ENCODE results near the gene TMSB15A. TPM values are rescaled to one million over a fixed set of nuclear protein-coding genes. Genes with fewer than 3 reads are reported as not detected.
"Not testable (repeated sequence)": the region's sequence is repeated elsewhere in the genome, so short reads cannot be mapped to it uniquely, and the experiment has no call there.

The TMSB15A gene
- total RNA-seq, 1 experiment from 2014 or later = 17.0 TPM

DNA sequence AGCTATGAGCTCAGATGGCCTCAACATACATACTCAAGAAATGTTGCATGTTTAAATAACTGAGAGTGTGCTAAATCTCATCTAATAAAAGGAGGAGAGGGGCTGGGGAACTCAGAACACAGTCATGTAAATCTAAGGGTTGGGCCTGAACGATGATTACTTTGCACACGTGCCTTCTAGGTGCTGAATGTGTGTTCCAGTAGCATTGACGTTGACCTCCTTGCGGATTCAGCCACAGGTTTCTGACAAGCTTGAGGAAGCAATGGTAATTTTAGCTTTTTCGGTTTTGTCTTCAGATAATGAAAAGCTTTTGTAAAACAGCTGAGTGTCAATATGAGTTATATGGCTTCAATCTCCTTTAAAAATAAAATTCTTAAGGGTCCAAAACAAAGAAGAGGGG, 29.6 kb upstream of the TMSB15A start:
- POLR2A ChIA-PET; H3K4me1 ChIP-seq (ENCODE audit: control insufficient read depth in 1 of 2, insufficient read depth in 2 of 2, low read length in 2 of 2); H2AFZ ChIP-seq (ENCODE audit: low read depth, low read length, poor library complexity, severe bottlenecking); H4K20me1 ChIP-seq (ENCODE audit: insufficient read depth); CTCF ChIA-PET; H3K9me2 ChIP-seq (ENCODE audit: insufficient read depth); H3K27me3 ChIP-seq (ENCODE audit: insufficient read depth, low read length); H3K79me2 ChIP-seq (ENCODE audit: insufficient read depth, low read length); DNase-seq (ENCODE audit: low read depth, low spot score); H3K4me2 ChIP-seq (ENCODE audit: low read length); H3K27ac ChIP-seq (ENCODE audit: low read depth, low read length); ATAC-seq; BruUV-seq (replicated peaks); H3K9ac ChIP-seq (ENCODE audit: low read length); H3K9me3 ChIP-seq (ENCODE audit: control insufficient read depth in 1 of 2, insufficient read depth in 1 of 2, low read depth in 1 of 2, low read length in 2 of 2); intact Hi-C loops (cut with micrococcal nuclease); RAD21 ChIA-PET (ENCODE audit: low non-redundant PET in 1 of 2, low total read pairs in 2 of 2, uncharacterized antibody in 2 of 2, unreplicated experiment in 2 of 2); H3K36me3 ChIP-seq (ENCODE audit: control insufficient read depth in 1 of 2, insufficient read depth in 2 of 2, low read length in 2 of 2); H3K4me3 ChIP-seq (replicated peaks in 1 of 2; ENCODE audit: low read depth in 1 of 2, low read length in 2 of 2): not testable (repeated sequence)

DNA sequence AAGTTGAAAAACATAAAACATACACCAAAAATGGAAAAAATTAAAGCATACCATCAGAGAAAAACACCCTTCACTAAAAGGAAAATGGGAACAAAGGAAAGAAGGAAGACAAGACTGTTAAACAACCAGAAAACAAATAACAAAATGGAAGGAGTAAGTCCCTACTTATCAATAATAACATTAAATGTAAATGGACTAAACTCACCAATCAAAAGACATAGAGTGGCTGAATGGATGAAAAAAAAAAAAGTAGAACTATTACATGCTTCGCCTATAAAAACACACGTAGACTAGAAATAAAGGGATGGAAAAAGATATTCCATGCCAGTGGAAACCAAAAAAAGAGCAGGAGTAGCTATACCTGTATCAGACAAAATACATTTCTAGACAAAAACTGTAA, 19.4 kb upstream of the TMSB15A start:
- Histone ChIP-seq H3K9me2 (ENCODE audit: insufficient read depth) (no peaks in the 10 kb centered on the region), H3K9me3 (ENCODE audit: control insufficient read depth in 1 of 2, insufficient read depth in 1 of 2, low read depth in 1 of 2, low read length in 2 of 2) (no peaks in the 10 kb centered on the region), H2AFZ (ENCODE audit: low read depth, low read length, poor library complexity, severe bottlenecking) (no peak overlapping the region), H3K9ac (ENCODE audit: low read length) (no peak overlapping the region), H3K4me3 (replicated peaks in 1 of 2; ENCODE audit: low read depth in 1 of 2, low read length in 2 of 2) (no peak overlapping the region), H3K4me1 (ENCODE audit: control insufficient read depth in 1 of 2, insufficient read depth in 2 of 2, low read length in 2 of 2) (no peaks in the 10 kb centered on the region), H3K27me3 (ENCODE audit: insufficient read depth, low read length) (no peaks in the 10 kb centered on the region), H3K4me2 (ENCODE audit: low read length) (no peak overlapping the region), H4K20me1 (ENCODE audit: insufficient read depth) (no peaks in the 10 kb centered on the region), H3K27ac (ENCODE audit: low read depth, low read length) (no peak overlapping the region), H3K36me3 (ENCODE audit: control insufficient read depth in 1 of 2, insufficient read depth in 2 of 2, low read length in 2 of 2) (no peaks in the 10 kb centered on the region), H3K79me2 (ENCODE audit: insufficient read depth, low read length) (no peaks in the 10 kb centered on the region)
- DNase-seq (ENCODE audit: low read depth, low spot score) (no peak), ATAC-seq (no peak)
- no TSS peak for BruUV-seq (replicated peaks)
- intact Hi-C loops (cut with micrococcal nuclease) = no loop called here
- TF ChIP-seq ZFX (IDR thresholded peaks at IDR 0.05) (no peak), ELF1 (IDR thresholded peaks at IDR 0.05; ENCODE audit: borderline replicate concordance, low read depth) (no peak), POLR2AphosphoS5 (IDR thresholded peaks at IDR 0.05; ENCODE audit: low read depth, low read length) (no peak), YY1 (IDR thresholded peaks at IDR 0.05; ENCODE audit: extremely low read depth, insufficient replicate concordance, low read depth, low read length) (no peak), EZH2 (IDR thresholded peaks at IDR 0.05) (no peak), POLR2A (IDR thresholded peaks at IDR 0.05; ENCODE audit: borderline replicate concordance, extremely low read depth, insufficient read depth, insufficient read length) (no peak), RAD21 (IDR thresholded peaks at IDR 0.05; ENCODE audit: low read depth) (no peak), SIN3A (IDR thresholded peaks at IDR 0.05; ENCODE audit: low read depth) (no peak), TCF7L2 (IDR thresholded peaks at IDR 0.05; ENCODE audit: borderline replicate concordance, extremely low read depth, insufficient read depth, insufficient read length) (no peak), SP1 (IDR thresholded peaks at IDR 0.05; ENCODE audit: low read depth) (no peak), ZNF274 (IDR thresholded peaks at IDR 0.05; ENCODE audit: low read depth, low read length) (no peak)
- POLR2A ChIA-PET = no interaction called here
- RAD21 ChIA-PET (ENCODE audit: low non-redundant PET in 1 of 2, low total read pairs in 2 of 2, uncharacterized antibody in 2 of 2, unreplicated experiment in 2 of 2) = no interaction called here
- CTCF ChIA-PET = no interaction called here

Data from HCT116 (cell line).